GM23248 (cell line): ENCODE measurements around the gene RABGAP1L.

Experiments used
- EZH2 ChIP-seq: fragments of 200-600 bp; sonication (generic); IDR thresholded peaks from 2 replicates; pipeline ENCODE4 v1.6.1; 2018; ENCODE audit warnings: antibody characterized with exemption, mild to moderate bottlenecking; ENCODE audit not compliant: insufficient read depth, poor library complexity, severe bottlenecking
- EZH2phosphoT487 ChIP-seq: fragments of 200-600 bp; sonication (generic); IDR thresholded peaks from 2 replicates; pipeline ENCODE4 v1.6.1; 2018; ENCODE audit warnings: antibody characterized with exemption, moderate library complexity, mild to moderate bottlenecking, low read depth; ENCODE audit not compliant: insufficient read depth

- TF ChIP-seq EZH2 (no peak), EZH2phosphoT487 (no peak)
These were observed 24.1 kb upstream of the RABGAP1L start for GRCh38 chr1:174135211-174135610.
